GOT3 (cell line): ENCODE results near the gene TBX2.
"Not testable (repeated sequence)": the region's sequence is repeated elsewhere in the genome, so short reads cannot be mapped to it uniquely, and the experiment has no call there.

ENCODE experiments used
- DNase-seq: peaks from one replicate; lab custom pipeline; 2025; ENCODE audit warnings: mixed read lengths; lab: John Stamatoyannopoulos, UW

Gene TBX2

GRCh38 chr17:61414141-61414935 is 14.7 kb downstream of the TBX2 start:
- DNase-seq = no peak

GRCh38 chr17:61414936-61415251 is 15.3 kb downstream of the TBX2 start:
- no peak for DNase-seq

- no peak for DNase-seq
Measured at GRCh38 chr17:61415374-61416210, 15.9 kb downstream of the TBX2 start.

GRCh38 chr17:61416211-61416539 is 16.5 kb downstream of the TBX2 start:
- no peak for DNase-seq

- DNase-seq = peak; percentile 39
Measured at GRCh38 chr17:61416540-61417363, 17.1 kb downstream of the TBX2 start.

- no peak for DNase-seq
Measured at GRCh38 chr17:61418449-61418848, 18.8 kb downstream of the TBX2 start.

- no peak for DNase-seq
Measured at GRCh38 chr17:61419496-61420046, 19.9 kb downstream of the TBX2 start.

- no peak for DNase-seq
Measured at GRCh38 chr17:61420052-61420451, 20.4 kb downstream of the TBX2 start.

GRCh38 chr17:61420745-61421398 is 21.2 kb downstream of the TBX2 start:
- DNase-seq = no peak

GRCh38 chr17:61421460-61421859 is 21.8 kb downstream of the TBX2 start:
- no peak for DNase-seq

- DNase-seq = no peak
Measured at GRCh38 chr17:61422116-61422799, 22.6 kb downstream of the TBX2 start.

GRCh38 chr17:61422869-61423268 is 23.2 kb downstream of the TBX2 start:
- DNase-seq = no peak

- DNase-seq = no peak
Measured at GRCh38 chr17:61423967-61424649, 24.5 kb downstream of the TBX2 start.

GRCh38 chr17:61425682-61426481 is 26.2 kb downstream of the TBX2 start:
- no peak for DNase-seq

GRCh38 chr17:61426482-61427304 is 27.1 kb downstream of the TBX2 start:
- DNase-seq = no peak

- DNase-seq = no peak
Measured at GRCh38 chr17:61427567-61427966, 27.9 kb downstream of the TBX2 start.

GRCh38 chr17:61429274-61429673 is 29.6 kb downstream of the TBX2 start:
- no peak for DNase-seq

GRCh38 chr17:61429831-61430230 is 30.2 kb downstream of the TBX2 start:
- DNase-seq = not testable (repeated sequence)
